Gastroesophageal sphincter (tissue), 4 donors: ENCODE results near the gene IL17A. TPM values are rescaled to one million over a fixed set of nuclear protein-coding genes. Genes with fewer than 3 reads are reported as not detected.

Experiments
- ATAC-seq: fragments of 150-250 bp; one replicate; pipeline ENCODE4 v1.9.1; 2016; ENCODE audit warnings: mild to moderate bottlenecking, moderate library complexity
- H3K27ac ChIP-seq, 4 donors: fragments of 200-600 bp; sonication (generic) in 3 of 4; 1 replicate in 3 of 4; 2 replicates in 1 of 4; pipeline ENCODE4 v1.5.1; 2016 to 2019
- H3K27me3 ChIP-seq: fragments of 200-600 bp; sonication (generic); one replicate; pipeline ENCODE4 v1.5.1; 2019
- H3K36me3 ChIP-seq, 2 donors: fragments of 200-600 bp; sonication (generic); one replicate each; pipeline ENCODE4 v1.5.1; 2019; ENCODE audit warnings: control low read depth in 1 of 2
- H3K4me1 ChIP-seq, 3 donors: fragments of 200-600 bp; sonication (generic); 1 replicate in 2 of 3; 2 replicates in 1 of 3; pipeline ENCODE4 v1.5.1; 2016 to 2019; ENCODE audit warnings: control low read depth in 2 of 3
- H3K4me3 ChIP-seq, 2 donors: fragments of 200-600 bp; sonication (generic); one replicate each; pipeline ENCODE4 v1.5.1; 2019; ENCODE audit warnings: mild to moderate bottlenecking in 1 of 2, moderate library complexity in 1 of 2
- H3K9me3 ChIP-seq, 3 donors: fragments of 200-600 bp; sonication (generic); one replicate each; pipeline ENCODE4 v1.5.1; 2017 to 2019; ENCODE audit warnings: control low read depth in 2 of 3
- EP300 ChIP-seq: sonication (generic); formaldehyde crosslinking; IDR thresholded peaks from one replicate; pipeline ENCODE4 v1.6.1; 2017; ENCODE audit warnings: antibody characterized with exemption, mild to moderate bottlenecking
- POLR2A ChIP-seq, 2 donors: fragments of 450-650 bp; IDR thresholded peaks; one replicate each; pipeline ENCODE4 v1.6.1; 2017; ENCODE audit warnings: antibody characterized with exemption in 2 of 2, mild to moderate bottlenecking in 2 of 2, moderate library complexity in 1 of 2
- POLR2AphosphoS5 ChIP-seq: sonication (generic); formaldehyde crosslinking; IDR thresholded peaks from one replicate; pipeline ENCODE4 v1.6.1; 2017; ENCODE audit warnings: antibody characterized with exemption
- WGBS, 2 donors: methylation state at CpG; one replicate each; pipeline ENCODE4 v1.1.5; 2018; ENCODE audit warnings: low coverage in 1 of 2; 5-methylcytosine and 5-hydroxymethylcytosine counted together
- total RNA-seq, 4 donors: library from RNA; depleted of rRNA; stranded (reverse); fragments of >200 nt; gene quantifications; one replicate each; pipeline ENCODE4 v1.1.0, GENCODE V29; 2016
- TF ChIP-seq, protein P1 (sequence below), 4 experiments: fragments of 200-600 bp in 2 of 4; fragments of 450-650 bp in 2 of 4; sonication (generic) in 1 of 4; IDR thresholded peaks; one replicate each; pipeline ENCODE4 v1.5.1; 2017 to 2019; ENCODE audit warnings: antibody characterized with exemption in 4 of 4, mild to moderate bottlenecking in 2 of 4, moderate library complexity in 2 of 4

Gene IL17A
- total RNA-seq, 4 donors from 2014 or later: not detected

DNA sequence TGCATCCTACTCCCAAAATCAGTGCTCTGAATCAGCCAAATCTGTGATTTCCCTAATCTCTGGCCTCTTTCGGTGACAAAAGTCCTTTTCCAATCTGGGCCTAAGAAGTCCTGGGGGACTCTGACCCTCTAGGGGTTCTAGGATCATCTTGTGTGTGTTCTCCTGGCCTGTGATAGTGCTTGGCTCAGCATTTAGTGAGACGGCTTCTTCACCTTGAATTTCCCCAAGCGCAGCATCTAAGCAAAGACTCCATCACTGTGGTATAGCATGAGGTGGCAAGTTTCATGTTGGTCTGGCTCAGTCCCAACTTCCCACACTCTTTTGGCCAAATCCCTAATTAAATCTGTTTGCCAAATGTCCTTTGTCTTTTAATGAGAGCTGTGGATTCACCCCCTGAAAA lies 12.1 kb upstream of the IL17A start:
- 81% methylated on average over 3 of the region's 3 CpGs; no CpG with 5 or more reads in 1 of the 2 donors for WGBS, 2 donors
- Histone ChIP-seq H3K36me3 (no peaks in the 10 kb centered on the region), H3K4me3 (no peak overlapping the region), H3K4me1 (no peaks in the 10 kb centered on the region), H3K27me3 (no peaks in the 10 kb centered on the region), H3K27ac (no peak overlapping the region), H3K9me3 (no peaks in the 10 kb centered on the region)
- no peak for TF ChIP-seq POLR2A (IDR thresholded peaks at IDR 0.05)
- TF ChIP-seq EP300: no peak
- TF ChIP-seq POLR2AphosphoS5: no peak
- TF ChIP-seq, protein P1, sequence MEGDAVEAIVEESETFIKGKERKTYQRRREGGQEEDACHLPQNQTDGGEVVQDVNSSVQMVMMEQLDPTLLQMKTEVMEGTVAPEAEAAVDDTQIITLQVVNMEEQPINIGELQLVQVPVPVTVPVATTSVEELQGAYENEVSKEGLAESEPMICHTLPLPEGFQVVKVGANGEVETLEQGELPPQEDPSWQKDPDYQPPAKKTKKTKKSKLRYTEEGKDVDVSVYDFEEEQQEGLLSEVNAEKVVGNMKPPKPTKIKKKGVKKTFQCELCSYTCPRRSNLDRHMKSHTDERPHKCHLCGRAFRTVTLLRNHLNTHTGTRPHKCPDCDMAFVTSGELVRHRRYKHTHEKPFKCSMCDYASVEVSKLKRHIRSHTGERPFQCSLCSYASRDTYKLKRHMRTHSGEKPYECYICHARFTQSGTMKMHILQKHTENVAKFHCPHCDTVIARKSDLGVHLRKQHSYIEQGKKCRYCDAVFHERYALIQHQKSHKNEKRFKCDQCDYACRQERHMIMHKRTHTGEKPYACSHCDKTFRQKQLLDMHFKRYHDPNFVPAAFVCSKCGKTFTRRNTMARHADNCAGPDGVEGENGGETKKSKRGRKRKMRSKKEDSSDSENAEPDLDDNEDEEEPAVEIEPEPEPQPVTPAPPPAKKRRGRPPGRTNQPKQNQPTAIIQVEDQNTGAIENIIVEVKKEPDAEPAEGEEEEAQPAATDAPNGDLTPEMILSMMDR (IDR thresholded peaks at IDR 0.05): no peak
- ATAC-seq: no peak

DNA sequence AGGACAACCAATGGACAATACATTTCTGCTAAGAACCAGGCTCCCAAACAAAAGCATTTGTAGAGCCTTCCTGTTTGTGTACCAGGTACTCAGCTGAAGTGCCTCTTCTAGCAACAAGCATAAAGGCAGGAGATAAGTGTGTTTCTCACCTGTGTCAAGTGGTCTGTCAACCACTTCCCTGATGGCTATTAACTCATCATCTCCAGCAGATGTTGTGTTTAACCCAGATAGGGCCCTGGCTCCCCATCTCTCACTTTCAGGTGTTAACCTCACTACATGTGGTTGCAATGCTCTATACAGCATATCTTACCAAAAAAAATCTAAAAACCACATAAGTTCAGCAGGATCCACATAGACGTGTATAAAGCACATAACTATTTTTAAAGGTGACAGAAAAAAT lies 9.6 kb upstream of the IL17A start:
- no peaks in the 10 kb centered on the region for H3K4me1 ChIP-seq
- no peak overlapping the region for H3K4me3 ChIP-seq
- no peak for ATAC-seq
- no peaks in the 10 kb centered on the region for H3K36me3 ChIP-seq
- 53% methylated on average over 1 of the region's 1 CpG; no CpG with 5 or more reads in 1 of the 2 donors for WGBS, 2 donors
- H3K27me3 ChIP-seq: no peaks in the 10 kb centered on the region
- H3K9me3 ChIP-seq: no peaks in the 10 kb centered on the region
- TF ChIP-seq, protein P1 (IDR thresholded peaks at IDR 0.05): no peak
- TF ChIP-seq POLR2A (IDR thresholded peaks at IDR 0.05) (no peak), EP300 (no peak), POLR2AphosphoS5 (no peak)
- no peak overlapping the region for H3K27ac ChIP-seq

DNA sequence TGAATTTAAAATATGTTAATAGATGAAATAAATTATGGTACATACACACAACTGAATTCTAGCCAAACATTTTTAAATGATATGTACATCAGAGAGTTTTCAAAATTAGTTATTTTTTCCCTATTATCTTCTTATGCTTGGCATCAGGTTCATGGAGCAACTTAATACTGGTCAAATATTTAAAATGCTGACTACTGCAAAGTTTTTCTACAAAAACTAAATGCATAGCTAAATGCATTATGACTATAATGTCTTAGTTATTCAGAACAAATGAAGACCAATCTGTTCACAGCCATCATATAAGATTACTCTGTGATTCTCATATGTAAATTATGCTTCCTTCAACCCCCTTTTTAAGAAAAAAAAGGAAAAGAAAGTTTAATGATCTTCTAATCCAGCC lies 8.2 kb upstream of the IL17A start:
- Histone ChIP-seq H3K36me3 (no peaks in the 10 kb centered on the region), H3K9me3 (no peaks in the 10 kb centered on the region), H3K4me3 (no peak overlapping the region), H3K4me1 (no peaks in the 10 kb centered on the region), H3K27me3 (no peaks in the 10 kb centered on the region), H3K27ac (no peak overlapping the region)
- TF ChIP-seq POLR2A (IDR thresholded peaks at IDR 0.05) (no peak), EP300 (no peak), POLR2AphosphoS5 (no peak)
- TF ChIP-seq, protein P1 (IDR thresholded peaks at IDR 0.05): no peak
- ATAC-seq: no peak

DNA sequence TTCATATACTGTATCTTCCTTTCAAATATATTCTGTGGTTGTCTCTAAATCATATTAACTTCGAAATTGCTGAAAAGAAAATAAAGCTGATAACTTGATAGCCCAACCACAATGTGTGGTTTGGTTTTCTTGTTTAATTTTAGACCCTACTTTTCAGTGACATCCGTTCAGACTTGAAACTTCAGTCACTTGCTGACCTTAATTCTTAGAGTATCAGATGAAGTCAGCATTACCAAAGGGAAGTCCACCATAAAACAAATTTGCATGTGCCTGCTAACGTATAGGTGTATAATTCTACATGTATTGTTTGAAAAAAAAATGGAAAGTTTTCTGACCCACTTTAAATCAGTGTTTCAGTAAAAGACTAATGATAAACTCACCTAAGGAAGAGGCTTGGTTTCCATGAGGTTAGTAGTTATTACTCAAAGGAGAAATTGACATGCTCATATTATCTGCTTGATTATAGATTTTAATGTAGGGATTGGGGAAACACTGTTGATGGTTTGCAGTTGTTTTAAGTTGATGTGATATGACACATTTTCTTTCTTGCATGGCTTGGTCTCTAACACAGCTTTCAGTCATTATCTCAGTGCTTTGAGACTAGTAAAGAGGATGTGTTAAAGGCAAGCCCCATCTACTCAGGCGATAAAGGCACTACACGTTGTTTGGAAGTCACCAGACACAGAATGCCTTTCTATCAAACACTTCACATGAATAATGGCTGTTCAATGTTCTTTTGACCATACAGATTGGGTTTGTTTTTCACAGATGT lies 5.2 kb upstream of the IL17A start:
- no peaks in the 10 kb centered on the region for H3K4me1 ChIP-seq
- H3K4me3 ChIP-seq: no peak overlapping the region
- no peaks in the 10 kb centered on the region for H3K27me3 ChIP-seq
- no peak for TF ChIP-seq POLR2A (IDR thresholded peaks at IDR 0.05)
- TF ChIP-seq EP300: no peak
- TF ChIP-seq, protein P1 (IDR thresholded peaks at IDR 0.05): no peak
- no peak for TF ChIP-seq POLR2AphosphoS5
- ATAC-seq: no peak
- H3K36me3 ChIP-seq: no peaks in the 10 kb centered on the region
- 45 to 46% methylated on average over 5 of the region's 5 CpGs for WGBS, 2 donors
- no peak overlapping the region for H3K27ac ChIP-seq
- no peaks in the 10 kb centered on the region for H3K9me3 ChIP-seq

DNA sequence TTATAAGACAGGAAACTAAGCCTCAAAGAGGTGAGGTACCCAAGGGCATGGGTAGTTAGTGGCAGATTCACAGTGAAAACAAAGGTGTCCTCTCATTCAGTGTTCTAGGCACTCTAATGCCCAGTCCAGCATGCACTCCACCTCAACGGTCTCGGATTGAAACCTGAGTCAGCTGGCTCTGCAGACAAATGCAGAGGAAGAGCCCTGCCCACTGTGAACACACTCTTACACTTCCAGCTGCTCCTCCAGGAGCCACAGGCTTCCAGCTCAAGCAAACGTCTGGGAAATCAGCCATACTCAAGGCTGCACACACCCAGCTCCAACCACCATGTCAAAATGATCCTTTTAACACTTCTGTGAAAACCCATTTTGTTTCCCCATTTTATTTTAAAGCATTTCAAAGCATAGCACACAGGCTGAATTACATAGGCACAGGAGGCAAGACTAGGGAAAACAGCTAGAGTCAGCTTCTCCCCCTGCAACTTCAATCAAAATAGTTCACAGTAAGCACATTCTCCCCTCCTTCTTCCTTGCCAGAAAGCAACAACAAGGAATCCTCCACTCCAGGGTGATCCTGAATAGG lies 3.0 kb upstream of the IL17A start:
- H3K9me3 ChIP-seq: no peaks in the 10 kb centered on the region
- H3K4me3 ChIP-seq: no peak overlapping the region
- no peaks in the 10 kb centered on the region for H3K4me1 ChIP-seq
- 4 to 31% methylated on average over 2 to 3 of the region's 3 CpGs for WGBS, 2 donors
- ATAC-seq: no peak
- no peak for TF ChIP-seq POLR2AphosphoS5
- no peak for TF ChIP-seq EP300
- TF ChIP-seq, protein P1 (IDR thresholded peaks at IDR 0.05): no peak
- no peak for TF ChIP-seq POLR2A (IDR thresholded peaks at IDR 0.05)
- no peaks in the 10 kb centered on the region for H3K27me3 ChIP-seq
- H3K27ac ChIP-seq: no peak overlapping the region
- no peaks in the 10 kb centered on the region for H3K36me3 ChIP-seq
